ENCODE data around the gene C17orf58. TPM values are rescaled to one million over a fixed set of nuclear protein-coding genes. Genes with fewer than 3 reads are reported as not detected.

The C17orf58 gene
- total and polyA plus RNA-seq, 9 of the 15 experiments (the other 6 are each of a cell fraction or from before 2014, with no cell fraction given): 8.6 to 37.4 (median 27.6) TPM

DNA sequence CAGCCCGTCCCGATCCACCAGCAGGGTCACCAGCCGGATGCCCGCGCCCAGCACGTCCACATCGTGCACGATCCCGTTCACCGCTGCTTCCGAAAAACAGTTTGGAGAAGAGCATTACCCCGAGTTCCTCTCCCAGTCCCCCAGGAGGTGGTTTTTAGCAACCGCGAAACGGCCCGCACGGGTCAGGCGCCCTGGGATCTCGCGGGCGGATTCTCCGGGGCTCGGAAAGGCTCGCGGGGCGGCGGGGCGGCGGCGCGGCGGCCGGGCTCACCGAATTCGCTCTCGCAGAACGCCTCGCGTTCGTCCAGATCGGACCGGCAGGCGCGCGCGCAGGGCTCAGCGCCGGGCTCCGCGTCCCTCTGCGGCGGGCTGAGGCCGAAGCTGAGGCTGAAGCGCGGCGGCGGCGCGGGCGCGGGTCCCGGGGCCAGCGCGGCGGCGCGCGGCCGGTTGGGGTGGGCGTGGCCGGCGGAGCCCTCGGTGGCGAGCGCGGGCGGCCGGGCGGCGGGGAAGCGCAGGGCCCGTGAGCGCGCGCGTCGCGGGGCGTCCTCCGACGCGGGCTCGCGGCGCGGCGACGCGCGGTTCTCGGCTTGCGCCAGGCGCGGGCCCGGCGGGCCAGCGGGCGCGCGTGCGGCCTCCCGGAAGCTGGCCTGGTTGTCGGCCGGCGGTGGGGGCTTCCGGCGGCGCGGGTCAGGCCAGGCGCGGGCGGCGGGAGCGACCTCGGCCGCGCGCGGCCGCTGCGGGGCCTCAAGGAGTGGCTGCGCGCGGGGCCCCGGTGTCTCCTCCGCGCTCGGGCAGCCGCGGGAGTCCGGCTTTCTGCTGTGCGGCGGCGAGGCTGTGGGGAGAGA lies 2.9 kb downstream of the C17orf58 start (continued):
- TF ChIP-seq, protein P1, sequence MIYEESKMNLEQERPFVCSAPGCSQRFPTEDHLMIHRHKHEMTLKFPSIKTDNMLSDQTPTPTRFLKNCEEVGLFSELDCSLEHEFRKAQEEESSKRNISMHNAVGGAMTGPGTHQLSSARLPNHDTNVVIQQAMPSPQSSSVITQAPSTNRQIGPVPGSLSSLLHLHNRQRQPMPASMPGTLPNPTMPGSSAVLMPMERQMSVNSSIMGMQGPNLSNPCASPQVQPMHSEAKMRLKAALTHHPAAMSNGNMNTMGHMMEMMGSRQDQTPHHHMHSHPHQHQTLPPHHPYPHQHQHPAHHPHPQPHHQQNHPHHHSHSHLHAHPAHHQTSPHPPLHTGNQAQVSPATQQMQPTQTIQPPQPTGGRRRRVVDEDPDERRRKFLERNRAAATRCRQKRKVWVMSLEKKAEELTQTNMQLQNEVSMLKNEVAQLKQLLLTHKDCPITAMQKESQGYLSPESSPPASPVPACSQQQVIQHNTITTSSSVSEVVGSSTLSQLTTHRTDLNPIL (CRISPR knock-in tag; IDR thresholded peaks at IDR 0.05): no peak
- TF ChIP-seq, protein P2, sequence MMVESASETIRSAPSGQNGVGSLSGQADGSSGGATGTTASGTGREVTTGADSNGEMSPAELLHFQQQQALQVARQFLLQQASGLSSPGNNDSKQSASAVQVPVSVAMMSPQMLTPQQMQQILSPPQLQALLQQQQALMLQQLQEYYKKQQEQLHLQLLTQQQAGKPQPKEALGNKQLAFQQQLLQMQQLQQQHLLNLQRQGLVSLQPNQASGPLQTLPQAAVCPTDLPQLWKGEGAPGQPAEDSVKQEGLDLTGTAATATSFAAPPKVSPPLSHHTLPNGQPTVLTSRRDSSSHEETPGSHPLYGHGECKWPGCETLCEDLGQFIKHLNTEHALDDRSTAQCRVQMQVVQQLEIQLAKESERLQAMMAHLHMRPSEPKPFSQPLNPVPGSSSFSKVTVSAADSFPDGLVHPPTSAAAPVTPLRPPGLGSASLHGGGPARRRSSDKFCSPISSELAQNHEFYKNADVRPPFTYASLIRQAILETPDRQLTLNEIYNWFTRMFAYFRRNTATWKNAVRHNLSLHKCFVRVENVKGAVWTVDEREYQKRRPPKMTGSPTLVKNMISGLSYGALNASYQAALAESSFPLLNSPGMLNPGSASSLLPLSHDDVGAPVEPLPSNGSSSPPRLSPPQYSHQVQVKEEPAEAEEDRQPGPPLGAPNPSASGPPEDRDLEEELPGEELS (CRISPR knock-in tag; IDR thresholded peaks at IDR 0.05; ENCODE audit: borderline replicate concordance): no peak
- TF ChIP-seq NFYB (IDR thresholded peaks at IDR 0.05; ENCODE audit: extremely low read depth, insufficient read length) (no peak), CREBBP (IDR thresholded peaks at IDR 0.05; ENCODE audit: low read depth, low read length) (no peak), MTA3 (IDR thresholded peaks at IDR 0.05; ENCODE audit: borderline replicate concordance) (0 out of 2 replicates have a peak, but pooled peaks have one; percentile 52), RBM22 (IDR thresholded peaks at IDR 0.05; ENCODE audit: low read depth, low read length, poor library complexity, severe bottlenecking) (peak; percentile 34)
- TF ChIP-seq, protein P3, sequence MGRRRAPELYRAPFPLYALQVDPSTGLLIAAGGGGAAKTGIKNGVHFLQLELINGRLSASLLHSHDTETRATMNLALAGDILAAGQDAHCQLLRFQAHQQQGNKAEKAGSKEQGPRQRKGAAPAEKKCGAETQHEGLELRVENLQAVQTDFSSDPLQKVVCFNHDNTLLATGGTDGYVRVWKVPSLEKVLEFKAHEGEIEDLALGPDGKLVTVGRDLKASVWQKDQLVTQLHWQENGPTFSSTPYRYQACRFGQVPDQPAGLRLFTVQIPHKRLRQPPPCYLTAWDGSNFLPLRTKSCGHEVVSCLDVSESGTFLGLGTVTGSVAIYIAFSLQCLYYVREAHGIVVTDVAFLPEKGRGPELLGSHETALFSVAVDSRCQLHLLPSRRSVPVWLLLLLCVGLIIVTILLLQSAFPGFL (CRISPR knock-in tag; IDR thresholded peaks at IDR 0.05): no peak
- TF ChIP-seq, protein P4, sequence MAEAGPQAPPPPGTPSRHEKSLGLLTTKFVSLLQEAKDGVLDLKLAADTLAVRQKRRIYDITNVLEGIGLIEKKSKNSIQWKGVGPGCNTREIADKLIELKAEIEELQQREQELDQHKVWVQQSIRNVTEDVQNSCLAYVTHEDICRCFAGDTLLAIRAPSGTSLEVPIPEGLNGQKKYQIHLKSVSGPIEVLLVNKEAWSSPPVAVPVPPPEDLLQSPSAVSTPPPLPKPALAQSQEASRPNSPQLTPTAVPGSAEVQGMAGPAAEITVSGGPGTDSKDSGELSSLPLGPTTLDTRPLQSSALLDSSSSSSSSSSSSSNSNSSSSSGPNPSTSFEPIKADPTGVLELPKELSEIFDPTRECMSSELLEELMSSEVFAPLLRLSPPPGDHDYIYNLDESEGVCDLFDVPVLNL (CRISPR knock-in tag; IDR thresholded peaks at IDR 0.05; ENCODE audit: low read depth): no peak
